H1 (cell line): Measurements from ENCODE around the gene HOXB9. TPM values are rescaled to one million over a fixed set of nuclear protein-coding genes. Genes with fewer than 3 reads are reported as not detected.

Experiments used
- BRCA1 ChIP-seq: IDR thresholded peaks from 2 replicates; pipeline ENCODE4 v1.6.1; 2012; ENCODE audit warnings: low read depth, low read length, improper control_type of control experiment
- POLR2AphosphoS5 ChIP-seq: IDR thresholded peaks from 2 replicates; pipeline ENCODE4 v1.6.1; 2011; ENCODE audit warnings: low read depth, low read length
- SIX5 ChIP-seq: IDR thresholded peaks from 2 replicates; pipeline ENCODE4 v1.6.1; 2011; ENCODE audit warnings: mild to moderate bottlenecking, low read depth, low read length
- SUZ12 ChIP-seq: fragments of 200-600 bp; sonication (generic); IDR thresholded peaks from 2 replicates; pipeline ENCODE4 v1.6.1; 2012; ENCODE audit warnings: mild to moderate bottlenecking, inconsistent platforms, low read length, moderate library complexity, mixed read lengths
- ZNF274 ChIP-seq: IDR thresholded peaks from 2 replicates; pipeline ENCODE4 v1.7.0; 2012; ENCODE audit warnings: low read length, borderline replicate concordance; ENCODE audit errors: extremely low read depth
- polyA plus RNA-seq, 7 experiments: library from polyadenylated mRNA; depleted of rRNA in 3 of 7; stranded (reverse) in 5 of 7; unstranded in 2 of 7; fragments of >200 nt in 5 of 7; fragments of 200-250 nt in 2 of 7; gene quantifications; 1 replicate in 5 of 7; 2 replicates in 1 of 7; 4 replicates in 1 of 7; pipeline versions ENCODE4 v1.2.1 to v1.2.3, GENCODE V29; 2011 to 2013; ENCODE audit warnings: missing spikeins in 2 of 7, mixed read lengths in 2 of 7
- total RNA-seq: library from RNA; stranded (reverse); fragmentation: NEBNext Ultra II Directional; extraction: Animal tissue kit (Norgen Biotek cat#: 25700); gene quantifications from 2 replicates; pipeline ENCODE4 v1.2.1, GENCODE V29; 2021

Gene HOXB9
- total and polyA plus RNA-seq, 2 of the 8 experiments (the other 6 are each of a cell fraction or from before 2014, with no cell fraction given) = not detected

DNA sequence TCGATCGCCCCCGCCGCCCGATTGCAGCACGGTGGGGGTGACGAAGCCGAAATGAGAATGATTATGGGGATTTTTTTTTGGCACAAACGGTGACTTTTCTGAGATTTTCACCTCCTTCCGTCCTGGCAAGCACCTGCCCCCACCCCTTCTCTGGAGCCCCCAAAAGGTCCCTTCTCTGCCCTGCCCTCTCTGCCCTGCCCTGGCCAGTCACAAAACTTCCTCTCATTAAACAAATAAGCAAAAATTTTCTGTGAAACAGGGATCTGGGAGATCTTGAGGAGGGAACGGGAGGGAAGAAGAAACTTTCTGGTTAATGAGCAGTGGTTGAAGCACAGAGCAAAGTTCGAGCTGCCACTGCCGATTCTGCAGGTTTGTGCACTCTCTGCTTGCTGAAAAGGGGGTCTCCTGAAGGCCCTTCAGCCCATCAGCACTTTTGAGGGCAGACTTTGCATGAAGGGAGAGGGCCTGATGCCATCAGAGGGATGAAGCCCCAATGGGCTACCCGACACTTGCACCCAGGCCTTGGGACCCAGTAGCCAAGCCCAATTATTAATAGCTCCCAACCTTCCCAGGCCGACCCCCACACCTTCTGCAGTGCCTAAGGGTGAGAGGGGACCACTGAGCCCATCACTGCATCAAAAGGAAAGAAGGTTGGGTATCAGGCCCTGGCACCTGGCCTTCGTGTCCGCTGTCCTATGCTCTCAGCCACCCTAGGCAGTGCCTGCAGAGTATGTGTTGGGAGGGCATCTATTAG lies 10.0 kb downstream of the HOXB9 start (continued):
- TF ChIP-seq ZNF274 (no peak), SUZ12 (peak; percentile 93), POLR2AphosphoS5 (no peak), SIX5 (no peak), BRCA1 (no peak)
